NCI-H526 (cell line): ENCODE data around the gene PSKH1.
A peak's percentile ranks its signal among the peaks of the same experiment; 100 is the strongest.
"Not testable (repeated sequence)": the region's sequence is repeated elsewhere in the genome, so short reads cannot be mapped to it uniquely, and the experiment has no call there.

ENCODE experiments used
- DNase-seq, 2 experiments: peaks; one replicate each; lab custom pipeline; 2025; lab: John Stamatoyannopoulos, UW

PSKH1 gene

DNA sequence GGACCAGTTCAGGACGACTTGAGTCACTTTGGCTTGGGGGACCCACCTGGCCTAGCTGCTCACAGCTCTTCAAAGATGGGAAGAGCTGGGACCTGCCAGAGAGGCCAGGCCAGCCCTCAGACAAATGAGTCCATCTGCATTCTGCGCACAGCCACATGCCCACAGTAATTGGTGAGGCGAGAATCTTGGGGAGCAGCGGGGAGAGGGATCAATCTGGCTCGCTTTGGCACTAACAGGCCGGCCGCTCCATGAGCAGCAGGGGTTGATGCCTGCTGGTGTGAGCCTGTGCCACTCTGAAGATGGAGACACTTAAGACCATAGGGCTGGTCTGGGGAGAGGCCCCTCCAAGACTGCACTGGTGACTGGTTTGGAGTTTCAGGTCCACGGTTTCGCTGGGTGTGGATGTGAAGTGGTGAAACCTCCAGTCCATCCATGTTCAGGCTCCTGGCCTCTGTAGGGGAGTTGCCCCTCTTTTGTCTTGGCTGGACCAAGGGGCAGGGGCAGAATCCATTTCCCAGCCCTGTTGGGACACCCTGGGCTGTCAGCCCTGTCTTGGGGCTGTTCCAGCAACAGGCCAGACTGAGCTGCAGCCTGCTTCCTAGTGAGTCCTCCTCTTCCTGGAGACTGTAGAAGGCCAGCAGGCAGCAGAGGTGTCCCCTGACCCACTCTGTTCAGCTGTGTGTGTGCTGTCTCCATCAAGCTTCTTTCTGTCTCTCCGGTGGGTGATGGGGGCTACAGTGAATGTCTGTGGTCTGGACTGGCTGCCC, 31.3 kb downstream of the PSKH1 start:
- no peak for DNase-seq

- DNase-seq: peak; percentile 83 to 85
Measured at GRCh38 chr16:67926181-67926750, 33.2 kb downstream of the PSKH1 start.

- no peak for DNase-seq
Measured at GRCh38 chr16:67927131-67927941, 34.3 kb downstream of the PSKH1 start.

GRCh38 chr16:67928147-67928546, 35.1 kb downstream of the PSKH1 start:
- DNase-seq: no peak

DNA sequence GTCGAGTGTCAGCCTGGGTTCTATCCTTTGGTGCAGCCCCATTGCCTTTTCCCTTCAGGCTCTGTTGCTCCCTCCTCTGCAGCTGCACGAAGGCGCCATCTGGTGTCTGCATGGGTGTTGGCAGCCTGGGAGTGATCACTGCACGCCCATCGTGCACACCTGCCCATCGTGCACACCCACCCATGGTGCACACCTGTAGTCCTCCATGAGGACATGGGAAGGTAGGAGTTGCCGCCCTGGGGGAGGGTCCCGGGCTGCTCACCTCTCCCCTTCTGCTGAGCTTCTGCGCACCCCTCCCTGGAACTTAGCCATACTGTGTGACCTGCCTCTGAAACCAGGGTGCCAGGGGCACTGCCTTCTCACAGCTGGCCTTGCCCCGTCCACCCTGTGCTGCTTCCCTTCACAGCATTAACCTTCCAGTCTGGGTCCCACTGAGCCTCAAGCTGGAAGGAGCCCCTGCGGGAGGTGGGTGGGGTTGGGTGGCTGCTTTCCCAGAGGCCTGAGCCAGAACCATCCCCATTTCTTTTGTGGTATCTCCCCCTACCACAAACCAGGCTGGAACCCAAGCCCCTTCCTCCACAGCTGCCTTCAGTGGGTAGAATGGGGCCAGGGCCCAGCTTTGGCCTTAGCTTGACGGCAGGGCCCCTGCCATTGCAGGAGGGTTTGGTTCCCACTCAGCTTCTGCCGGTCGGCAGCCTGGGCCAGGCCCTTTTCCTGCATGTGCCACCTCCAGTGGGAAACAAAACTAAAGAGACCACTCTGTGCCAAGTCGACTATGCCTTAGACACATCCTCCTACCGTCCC, 35.7 kb downstream of the PSKH1 start:
- DNase-seq: peak; percentile 33 to 78

DNA sequence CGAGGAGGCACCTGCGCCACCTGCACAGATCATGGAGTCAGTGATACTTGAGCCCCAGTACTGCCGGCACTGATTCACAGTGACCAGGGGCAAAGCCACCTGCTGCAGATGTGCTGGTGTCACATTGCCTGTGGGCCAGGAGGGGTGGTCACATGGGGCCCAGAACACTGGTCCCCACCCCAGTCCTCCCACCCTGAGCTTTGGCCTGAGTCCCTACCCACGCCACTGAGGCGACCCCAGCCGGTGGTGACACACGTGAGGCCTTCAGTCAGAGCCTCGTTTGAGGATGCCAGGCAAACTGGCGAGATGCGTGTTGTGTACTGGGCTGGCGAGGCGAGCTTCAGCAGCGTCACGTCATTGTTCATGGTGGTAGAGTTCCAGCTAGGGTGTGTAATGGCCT, 37.1 kb downstream of the PSKH1 start:
- no peak for DNase-seq

- no peak for DNase-seq
Measured at GRCh38 chr16:67930678-67931211, 37.7 kb downstream of the PSKH1 start.

GRCh38 chr16:67931712-67932461, 38.8 kb downstream of the PSKH1 start, which contains the start of gene CTRL:
Gene CTRL, minus strand, starts transcription at chr16:67931862. Its CDS starts 10 bp downstream, at chr16:67931852.
- no peak for DNase-seq

DNA sequence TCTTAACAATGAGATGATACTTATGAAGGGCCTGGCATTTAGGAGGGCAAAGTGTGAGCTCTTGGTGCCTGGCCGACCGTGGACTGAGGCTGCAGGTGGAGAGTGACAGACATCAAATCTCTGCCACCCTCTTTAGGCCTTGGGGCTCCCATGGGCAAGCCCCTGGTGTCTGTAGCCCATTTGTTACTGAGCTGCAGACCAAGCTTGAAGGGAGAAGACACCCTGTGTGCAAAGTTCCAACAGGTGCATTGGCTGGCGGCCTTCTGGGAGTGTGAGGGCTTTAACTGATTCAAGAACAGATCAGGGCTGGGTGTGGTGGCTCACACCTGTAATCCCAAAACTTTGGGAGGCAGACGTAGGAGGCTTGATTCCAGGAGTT, 39.4 kb downstream of the PSKH1 start:
- DNase-seq: no peak

- DNase-seq: no peak
Measured at GRCh38 chr16:67933805-67934204, 40.8 kb downstream of the PSKH1 start.

DNA sequence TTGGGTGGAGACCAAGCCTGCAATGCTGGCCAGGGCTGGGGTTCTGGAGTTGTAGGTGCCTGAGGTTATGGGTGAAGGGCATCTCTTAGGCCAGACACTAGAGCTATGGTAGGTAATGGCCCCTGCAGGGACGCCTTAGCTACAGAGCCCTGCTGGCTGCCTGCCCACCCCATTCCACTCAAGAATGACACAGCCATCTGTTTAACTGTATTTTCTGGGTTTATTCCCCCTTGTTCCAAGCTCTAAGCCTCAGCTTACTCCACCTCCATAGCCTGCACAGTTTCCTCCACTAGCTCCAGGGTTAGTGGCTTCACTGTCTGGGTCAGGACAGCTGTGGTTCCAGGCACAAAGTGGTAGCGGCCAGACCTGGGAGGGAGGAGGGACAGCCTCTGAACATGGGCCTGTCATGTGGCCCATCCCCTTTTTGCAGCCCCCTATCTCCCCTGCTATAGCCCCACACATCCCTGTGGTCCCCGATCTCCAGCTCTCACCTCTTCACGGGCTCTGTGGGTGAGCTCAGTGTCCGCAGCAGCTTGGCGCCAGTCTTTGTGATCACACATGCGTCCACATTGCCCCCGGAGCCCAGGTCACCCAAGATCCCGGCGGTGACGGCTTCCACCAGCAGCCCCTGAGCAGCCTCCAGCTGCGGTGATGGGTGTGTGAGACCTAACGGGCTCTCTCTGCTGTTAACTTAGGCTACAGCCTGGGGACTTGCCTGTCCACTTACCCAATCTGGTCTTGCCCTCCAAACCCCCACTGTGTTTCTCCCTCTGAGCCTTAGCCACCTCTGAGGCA, 41.4 kb downstream of the PSKH1 start:
- DNase-seq: peak in 1 of 2 experiments; percentile 36

DNA sequence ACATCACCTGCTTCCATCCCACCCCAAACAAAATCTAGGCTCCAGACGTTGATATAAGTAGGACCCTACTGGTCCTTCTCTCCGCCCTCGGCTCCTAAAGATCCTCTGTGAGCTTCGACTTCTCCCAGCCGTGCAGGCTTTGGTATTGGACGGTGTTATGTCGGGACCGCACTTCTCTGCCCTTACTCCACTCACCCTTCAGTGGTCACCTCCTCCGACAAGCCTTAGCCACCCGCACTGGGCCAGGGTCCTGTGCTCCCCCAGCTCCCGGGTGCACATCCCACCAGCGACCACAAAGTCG, 42.0 kb downstream of the PSKH1 start:
- DNase-seq: peak in 1 of 2 experiments; percentile 43

GRCh38 chr16:67935402-67936123, 42.5 kb downstream of the PSKH1 start:
- DNase-seq: peak; percentile 94 to 97

- DNase-seq: peak in 1 of 2 experiments; percentile 40
Measured at GRCh38 chr16:67936124-67936879, 43.2 kb downstream of the PSKH1 start, which contains the start of gene PSMB10. Gene PSMB10, minus strand, starts transcription at chr16:67936850. Its CDS starts 101 bp downstream, at chr16:67936749.

DNA sequence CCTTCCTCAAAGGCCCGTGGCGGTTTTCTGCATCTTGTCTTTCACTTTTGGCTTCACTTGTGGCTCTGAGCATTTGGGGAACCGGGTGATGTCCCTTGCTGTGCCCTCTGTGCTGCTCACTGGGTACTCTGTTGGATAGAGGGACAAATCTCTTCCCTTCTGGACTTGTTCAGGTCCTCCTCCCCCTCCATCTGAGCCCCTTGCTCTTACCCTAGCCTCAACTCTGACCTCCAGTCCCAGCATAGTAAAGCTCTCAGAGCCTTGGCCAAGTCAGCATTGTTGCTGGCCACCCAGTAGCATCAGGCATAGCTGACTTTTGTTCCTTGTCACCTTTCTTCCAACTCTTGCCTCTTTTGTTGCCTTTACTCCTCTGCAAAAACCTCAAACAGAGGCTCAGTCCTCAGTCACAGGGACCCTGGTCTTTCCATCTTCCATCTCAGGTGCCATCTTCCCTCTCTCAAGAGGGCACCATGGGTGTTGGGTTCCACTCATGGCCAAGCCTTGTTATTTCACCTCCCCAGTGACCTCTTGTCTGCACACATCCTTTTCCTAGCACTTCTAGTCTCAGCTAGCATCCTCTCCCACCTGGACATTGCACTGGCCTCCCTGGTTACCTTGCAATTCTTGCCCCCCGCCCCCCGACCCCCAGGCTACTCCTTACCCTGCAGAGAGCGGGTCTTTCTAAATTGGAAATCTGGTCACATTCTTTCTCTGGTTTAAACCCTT, 44.0 kb downstream of the PSKH1 start:
- DNase-seq: no peak

- DNase-seq: not testable (repeated sequence)
Measured at GRCh38 chr16:67937713-67938112, 44.7 kb downstream of the PSKH1 start.

DNA sequence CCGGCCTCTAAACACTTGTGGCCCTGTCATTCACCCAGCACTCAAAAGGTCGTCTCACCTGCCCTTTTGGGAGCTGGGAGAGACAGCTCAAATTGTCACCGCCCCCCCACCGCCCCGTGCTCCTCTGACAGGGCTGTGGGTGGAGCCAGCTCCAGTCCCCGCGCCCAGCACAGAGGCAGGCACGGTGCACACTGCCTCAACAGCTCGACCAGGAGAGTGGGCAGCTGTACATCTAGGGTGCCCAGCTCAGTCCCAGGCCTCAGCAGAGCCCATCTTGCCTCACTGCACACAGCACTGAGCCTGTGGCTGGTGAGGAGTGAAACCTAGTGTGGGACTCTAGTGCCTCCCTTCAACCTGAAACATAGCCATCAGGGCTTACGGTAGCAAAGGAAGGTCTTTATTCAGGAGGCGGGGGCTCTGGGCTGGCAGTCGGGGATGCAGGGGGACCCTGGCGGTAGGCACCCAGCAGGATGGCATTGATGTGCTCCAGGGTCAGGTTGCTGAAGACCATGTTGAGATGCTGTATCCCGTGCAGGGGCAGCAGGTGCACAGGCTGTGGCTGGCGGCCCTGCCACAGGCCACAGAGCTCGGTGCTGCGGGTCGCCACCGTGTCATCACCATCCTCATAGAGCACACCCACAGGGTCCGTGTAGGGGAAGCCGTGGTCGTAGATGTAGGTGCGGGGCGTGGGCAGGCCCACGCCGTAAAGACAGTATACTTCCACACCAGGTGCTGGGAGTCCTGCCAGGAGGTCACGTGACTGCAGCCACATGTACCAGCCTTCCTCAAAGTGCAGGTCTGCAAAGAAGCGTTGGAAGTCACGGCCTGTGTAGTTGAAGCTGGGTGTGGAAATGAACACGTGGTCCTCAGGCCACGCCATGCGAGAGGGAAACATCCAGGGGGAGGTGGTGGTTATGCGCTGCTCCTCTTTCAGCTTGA, 46.7 kb downstream of the PSKH1 start:
- no peak for DNase-seq
